Iris pigment epithelial cell (primary cell): Measurements from ENCODE around the gene NLGN1.

ENCODE experiments used
- DNase-seq: peaks from one replicate; pipeline ENCODE4 v3.0.0-alpha.2; 2011; ENCODE audit warnings: low read depth

NLGN1 gene

DNA sequence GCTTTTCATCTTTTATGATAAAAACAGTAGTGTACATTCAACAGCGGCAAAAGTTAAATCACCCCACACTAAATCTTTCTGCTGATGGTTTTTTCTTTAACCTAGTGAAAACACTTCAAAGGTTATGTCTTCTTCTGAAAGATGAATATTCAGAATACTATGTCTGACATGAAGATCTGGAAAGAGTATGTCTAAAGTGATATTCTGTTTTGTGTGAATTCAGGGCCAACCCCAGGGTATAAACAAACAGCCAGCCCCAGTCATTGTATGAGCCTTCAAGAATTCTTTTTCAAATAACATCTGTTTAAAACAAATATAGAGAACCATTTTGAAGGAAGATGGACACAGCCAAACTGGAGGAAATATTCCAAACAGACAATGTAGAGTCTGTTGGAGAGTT, 880.5 kb downstream of the NLGN1 start:
- no peak for DNase-seq

DNA sequence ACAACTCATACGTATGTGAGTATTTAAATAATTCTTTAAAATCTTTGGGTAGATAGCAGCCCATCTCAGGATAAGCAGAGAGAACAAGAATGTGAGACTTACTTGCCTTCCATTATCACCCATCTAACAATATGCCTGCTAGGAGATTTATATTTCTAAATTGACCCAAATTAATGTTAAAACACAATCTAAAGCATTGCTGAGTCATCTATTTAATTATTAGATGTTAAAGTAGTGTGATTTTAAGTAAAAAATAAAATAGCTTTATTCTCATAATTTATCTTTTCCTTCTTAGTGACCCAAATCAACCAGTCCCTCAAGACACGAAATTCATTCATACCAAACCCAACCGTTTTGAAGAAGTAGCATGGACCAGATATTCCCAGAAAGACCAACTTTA, 882.6 kb downstream of the NLGN1 start:
- DNase-seq, result no peak

DNA sequence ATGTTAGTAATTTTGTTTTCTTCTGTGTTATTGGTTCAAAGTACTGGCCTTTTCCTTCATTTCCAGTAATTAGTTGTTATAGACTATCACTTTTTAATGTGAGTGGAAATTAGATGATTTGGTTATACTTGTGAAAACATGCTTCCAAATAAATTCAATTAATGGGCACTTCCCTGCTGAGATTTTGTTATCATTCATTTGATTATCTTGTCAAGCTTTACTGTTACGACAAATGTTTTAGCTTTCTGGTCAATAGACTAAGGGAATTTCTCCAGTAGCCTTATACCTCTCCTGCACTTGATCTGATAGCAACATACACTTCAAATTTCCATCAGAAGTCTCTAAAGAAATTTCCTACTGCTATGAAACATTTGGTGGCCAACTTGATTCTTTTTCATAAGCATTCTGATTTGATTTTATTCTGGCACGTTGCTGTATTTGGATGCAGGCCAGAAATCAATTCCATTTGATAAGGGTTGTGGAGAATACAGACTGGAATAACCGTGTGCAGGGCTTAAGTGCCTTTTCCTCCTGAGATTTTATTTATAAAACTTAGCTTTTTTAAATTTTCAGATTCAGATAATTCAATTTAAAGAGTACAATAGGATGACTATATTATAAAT, 887.8 kb downstream of the NLGN1 start:
- no peak for DNase-seq

DNA sequence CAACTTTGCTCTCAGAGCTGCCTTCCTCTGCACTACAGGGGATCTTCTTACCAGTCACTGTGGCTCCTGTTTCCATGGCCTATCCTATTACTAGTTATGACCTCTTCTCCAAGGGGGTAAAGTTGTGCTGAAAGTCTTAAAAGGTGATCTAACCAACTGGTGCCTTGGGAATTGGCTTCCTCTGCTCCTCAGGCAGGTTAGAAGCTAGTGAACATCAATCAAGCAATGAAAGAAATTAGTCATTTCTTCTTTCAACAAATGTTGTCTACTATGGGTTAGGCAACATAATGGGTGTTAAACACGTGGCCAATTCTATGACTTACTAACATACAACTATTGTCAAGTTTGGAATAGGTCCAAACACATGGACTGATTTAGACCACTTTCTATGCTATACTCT, 890.2 kb downstream of the NLGN1 start:
- no peak for DNase-seq

DNA sequence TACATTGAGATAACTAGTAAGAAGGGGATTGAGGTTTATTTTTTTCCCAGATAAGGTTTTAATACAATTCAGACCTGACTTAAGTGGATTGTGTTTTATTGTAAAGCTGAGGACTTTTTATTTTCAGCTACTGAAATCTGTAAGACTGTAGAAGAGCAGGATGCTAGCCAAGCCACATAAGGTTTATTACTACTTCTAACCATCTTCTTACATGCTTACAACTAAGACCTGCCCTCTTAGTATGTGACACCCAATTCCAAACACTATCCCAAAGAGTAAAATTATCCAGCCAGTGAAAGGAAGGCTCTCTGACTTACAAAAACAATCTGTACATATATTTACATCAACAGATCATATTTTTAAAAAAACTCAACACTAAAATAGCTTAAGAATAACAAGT, 897.1 kb downstream of the NLGN1 start:
- no peak for DNase-seq

DNA sequence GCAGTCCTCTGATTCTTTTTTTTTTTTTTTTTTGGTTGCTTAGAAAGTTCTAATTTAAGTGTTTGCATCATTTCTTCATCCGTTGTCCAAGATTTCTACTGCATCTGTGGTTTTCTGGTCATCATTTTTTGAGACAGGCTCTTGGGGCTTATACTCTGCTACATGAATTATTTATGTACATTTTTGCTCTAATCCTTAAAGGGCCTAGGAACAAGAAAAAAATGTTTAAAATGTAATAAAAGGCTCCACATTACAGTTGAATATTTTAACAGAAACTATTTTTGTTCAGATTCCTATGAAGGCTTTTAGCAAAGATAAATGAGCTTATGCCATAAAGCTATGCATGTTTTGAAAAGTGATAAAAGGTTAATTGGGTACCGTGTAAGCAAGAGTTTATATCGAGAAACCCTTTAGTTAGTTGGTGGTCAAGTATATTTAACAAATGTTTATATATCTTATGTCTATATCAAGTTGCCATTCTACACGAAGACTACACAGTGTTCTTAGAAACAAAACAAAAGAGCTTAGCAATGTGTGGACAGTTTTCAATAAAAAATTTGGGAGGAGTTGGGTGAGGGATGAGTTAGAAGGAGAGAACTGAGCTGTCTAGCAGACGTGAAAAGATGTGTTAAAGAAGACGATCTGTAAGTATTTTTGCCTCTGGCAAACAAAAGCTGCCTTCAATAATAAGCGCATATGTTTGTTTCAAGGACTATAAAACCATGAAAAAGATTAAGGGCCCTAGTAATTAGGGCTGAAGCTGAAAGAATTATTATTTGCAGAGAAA, 898.0 kb downstream of the NLGN1 start:
- no peak for DNase-seq

DNA sequence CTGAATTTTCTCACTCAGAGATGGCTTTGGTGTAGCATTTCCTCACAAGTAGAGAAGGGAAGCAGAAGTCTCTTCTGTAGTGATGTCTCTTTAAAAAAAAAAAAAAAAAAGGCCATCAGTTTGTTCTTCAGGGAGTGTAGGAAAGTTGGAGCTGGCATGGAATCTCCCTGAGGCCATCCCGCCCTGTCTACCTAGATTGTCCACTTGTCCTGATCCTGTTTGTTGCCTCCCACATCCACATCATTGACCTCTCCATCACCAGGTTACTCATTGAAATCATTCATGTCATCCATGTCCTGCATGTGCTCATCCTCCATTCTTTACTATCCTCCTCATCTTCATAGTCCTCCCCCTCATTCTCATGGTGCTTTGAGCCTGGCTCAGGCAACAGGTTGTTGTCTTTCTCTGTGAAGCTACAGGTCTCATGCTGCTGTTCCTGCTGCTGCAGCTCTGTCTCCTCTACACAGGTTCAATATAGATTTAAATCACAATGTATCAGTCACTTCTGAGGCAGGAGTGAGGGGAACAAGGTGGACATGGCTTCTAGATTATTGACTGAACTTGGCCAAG, 905.3 kb downstream of the NLGN1 start:
- no peak for DNase-seq

DNA sequence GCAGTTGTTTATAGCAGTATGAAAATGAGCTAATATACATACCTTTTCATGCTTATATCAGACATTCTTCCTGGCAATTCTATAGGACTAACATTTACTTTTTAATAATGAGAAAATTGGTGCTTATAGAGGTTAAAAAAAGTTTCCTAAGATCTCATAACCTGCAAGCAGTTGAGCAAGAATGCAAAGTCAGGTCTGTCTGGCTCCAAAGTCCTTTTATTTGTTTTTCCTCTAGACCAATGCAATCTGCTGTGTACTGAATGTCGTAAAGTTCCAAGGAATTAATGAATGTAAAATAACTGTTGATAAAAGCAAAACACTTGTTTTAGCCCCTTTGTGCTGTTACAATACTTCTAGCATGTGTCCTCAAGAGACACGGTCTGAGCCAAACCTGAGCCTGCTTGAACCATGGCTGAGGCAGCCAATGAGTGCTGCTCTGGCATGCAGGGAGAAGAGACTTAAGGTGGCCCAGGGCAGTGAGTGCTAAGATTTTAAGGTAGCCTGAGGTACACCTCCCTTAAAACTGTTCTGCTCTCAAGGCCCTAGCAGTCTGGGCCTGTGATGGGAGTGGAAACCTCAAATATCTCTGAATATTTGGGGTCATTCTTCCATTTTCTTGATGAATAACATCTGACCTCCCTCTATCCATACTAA, 906.5 kb downstream of the NLGN1 start:
- no peak for DNase-seq

DNA sequence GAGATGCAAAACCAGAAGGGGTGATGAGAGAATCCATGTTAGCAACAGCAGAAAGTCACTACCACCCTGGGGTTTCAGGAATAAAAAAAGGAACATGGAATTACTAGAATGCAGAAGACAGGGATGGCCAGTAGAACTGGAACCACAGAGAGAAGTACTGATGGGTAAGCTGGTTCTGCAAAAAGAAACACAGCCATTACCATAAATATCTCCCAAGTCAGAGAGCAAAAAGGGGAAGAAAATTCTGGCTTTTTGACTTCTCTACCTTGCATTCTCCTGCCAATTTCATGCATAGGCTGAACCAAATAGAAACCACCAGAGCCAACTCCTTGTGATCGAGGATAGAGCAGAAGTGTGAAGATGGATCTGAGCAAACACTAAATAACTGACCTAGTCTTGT, 911.2 kb downstream of the NLGN1 start:
- no peak for DNase-seq

DNA sequence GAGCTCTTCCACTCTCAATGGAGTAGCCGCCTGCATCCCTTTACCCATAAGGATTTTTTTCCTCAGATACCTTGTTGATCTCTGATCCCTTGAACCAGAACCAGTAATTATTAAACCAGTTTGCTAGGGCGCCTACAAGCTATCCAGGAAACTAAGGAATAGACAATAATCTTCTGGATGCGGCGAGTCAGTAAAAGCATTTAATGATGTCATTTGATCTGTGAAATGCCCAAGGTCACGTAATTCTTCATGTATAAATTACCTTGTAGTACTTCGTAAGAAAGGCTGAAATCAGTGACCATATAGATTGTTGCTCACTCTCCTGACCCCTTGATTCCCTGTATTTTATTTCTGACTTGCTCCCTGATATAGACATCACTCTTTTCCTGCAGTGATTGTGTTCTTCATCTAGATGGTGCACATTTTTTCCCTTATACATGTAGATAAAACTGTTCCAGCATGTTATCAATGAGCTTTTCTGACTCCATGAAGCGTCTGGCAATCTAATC, 913.0 kb downstream of the NLGN1 start:
- DNase-seq, result no peak

DNA sequence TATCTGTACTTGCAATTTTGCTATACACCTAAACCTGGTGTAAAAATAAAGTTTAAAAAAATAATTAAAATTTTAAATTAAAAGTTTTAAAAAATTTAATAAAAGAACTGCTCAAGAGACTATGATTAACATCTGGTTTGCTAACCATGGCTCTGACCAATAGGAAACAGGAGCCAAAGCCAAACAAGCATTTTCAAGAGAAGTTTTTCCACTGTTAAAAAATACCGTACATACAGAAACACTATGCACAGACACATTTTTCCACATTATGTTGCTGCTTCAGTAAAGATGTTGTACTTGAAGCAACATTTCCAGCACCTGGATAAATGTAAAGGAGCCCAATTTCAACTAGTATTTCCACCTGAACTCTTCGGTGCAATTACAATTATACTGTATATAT, 917.7 kb downstream of the NLGN1 start:
- DNase-seq, result no peak

DNA sequence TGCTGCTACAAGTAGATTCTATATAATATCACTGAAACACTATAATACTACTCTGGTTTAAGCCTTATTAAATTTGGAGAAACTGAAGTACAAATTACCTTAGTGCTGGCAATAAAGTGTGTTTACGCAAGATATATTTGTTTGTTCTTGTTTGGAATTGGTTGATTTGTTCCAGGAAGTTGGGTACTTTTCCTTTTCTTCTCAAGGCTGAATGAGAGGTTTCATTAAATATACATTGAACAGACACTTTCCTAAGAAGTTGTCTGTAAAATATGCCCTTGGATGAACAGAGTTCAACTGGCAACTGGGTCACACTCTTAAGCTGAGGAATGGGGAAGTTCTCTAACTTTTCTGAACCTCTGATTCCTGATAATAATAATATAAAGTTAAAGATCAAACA, 919.5 kb downstream of the NLGN1 start:
- DNase-seq, result no peak

DNA sequence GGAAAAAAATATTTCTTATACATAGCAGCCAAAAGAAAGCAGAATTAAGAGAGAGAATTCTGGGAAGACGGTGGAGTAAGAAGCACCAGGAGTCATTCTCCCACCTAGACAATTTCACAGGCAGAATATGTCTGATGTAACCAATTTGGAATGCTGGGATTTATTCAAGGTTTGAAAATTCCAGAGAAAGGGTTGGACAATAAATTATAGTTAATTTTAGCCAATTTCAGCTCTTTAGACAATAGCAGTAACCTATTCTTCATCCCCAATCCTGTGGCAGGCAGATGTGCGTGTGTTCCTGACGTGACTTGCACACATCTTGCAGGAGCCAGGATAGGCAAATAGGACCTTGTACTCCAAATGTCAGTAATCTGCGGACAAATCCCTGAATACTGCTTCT, 920.6 kb downstream of the NLGN1 start:
- no peak for DNase-seq

DNA sequence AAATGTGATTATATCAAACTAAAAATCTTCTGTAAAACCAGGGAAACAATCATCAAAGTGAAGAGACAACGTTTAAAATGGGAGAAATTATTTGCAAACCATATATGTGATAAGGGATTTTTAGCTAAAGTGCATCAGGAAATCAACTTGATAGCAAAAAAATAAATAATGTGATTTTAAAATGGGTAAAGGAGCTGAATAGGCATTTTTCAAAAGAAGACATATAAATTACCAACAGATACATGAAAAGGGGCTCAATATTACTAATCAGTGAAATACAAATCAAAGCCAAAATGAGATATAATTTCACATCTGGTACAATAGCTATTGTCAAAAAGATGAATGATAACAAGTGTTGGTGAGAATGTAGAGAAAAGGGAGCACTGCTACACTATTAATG, 924.0 kb downstream of the NLGN1 start:
- DNase-seq, result no peak

DNA sequence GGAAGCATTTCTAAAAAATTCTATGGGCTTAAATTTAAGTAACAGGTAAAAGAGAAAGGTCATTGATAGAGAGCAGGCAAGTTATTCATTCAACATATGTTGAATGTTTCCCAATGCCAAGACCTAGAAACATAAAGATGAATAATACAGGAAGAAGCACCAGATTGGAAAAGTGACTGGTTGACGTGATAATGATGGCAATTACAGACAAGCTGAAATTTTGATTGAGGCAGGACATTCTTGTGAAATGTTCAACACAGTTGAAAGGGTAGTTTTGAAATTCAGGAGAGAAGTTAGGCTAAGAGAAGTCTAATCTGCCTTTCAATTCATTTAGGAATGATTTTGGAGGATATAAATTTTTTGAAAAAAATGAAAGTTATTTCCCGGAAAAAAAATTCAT, 925.2 kb downstream of the NLGN1 start:
- no peak for DNase-seq

DNA sequence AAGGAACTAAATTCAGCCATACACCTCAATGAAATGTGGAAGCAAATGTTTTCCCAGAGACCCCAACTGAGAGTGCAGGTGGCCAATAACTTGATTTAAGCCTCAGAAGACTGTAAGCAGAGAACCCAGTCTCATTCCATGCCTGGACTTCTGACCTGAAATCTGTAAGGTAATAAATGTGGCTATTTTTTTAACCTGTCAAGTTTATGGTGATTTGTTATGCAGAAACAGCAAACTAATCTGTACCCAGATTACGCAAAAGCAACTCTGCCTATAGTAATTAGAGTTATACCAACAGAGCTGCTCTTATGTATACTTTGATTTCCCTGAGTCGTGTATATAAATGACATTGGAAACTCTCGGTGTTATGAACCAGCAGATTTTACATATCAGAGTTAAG, 927.6 kb downstream of the NLGN1 start:
- no peak for DNase-seq

DNA sequence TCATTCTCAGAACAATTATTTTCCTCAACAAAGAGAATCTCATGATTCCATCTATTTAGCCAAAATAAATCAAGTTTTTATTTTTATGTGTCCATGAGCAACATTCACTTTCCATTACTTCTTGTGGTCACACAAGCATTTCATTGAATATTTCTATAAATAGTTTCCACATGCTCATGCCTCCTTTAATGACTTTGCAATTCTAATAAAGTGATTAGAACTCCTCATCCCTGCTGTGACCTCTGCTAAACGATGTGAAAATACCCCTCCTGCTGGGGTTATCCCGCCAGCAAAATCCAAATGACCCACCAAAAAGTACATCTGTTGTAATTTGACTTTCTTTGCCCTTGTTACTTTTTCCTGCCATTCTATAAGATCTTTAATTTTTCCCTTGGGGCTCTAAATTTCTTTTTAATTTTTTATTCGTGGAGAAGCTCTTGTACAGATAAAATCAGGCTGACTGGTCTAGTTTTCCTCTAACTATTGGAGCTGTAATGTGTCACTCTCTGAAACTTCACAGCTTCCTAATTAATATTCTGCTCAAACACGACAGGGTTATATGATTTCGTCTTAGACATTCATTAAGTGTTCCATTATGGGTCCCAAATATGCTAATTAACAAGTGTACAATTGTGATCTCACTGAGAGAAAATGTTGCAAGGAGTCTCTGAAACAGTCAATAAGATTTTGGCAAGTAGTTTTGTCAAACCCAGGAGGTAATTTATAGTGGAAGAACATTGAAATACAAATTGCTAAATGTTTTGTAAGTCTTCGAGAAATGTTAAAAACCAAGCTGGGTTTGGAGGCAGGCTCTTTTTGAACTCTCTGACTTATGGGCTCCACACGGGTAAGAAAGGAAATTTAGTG, 928.5 kb downstream of the NLGN1 start:
- peak; percentile 33 for DNase-seq

DNA sequence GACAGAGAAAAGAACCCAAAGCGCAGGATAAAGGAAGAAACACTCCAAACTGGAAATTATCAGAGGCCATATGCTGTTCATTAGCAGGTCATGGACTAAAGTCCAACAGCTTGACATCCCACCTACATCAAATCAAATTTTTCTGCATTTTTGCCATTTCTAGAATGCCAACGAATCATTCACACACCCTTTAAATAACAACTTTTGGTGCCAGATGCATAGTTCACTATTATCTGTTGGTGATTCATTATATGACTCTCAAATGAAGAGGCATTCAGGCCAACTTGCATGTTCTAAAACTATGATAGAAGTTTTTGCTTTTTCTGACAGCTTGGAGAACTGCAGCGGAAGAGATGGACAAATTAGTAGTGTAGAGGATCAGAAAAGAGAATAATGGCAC, 931.8 kb downstream of the NLGN1 start:
- DNase-seq, result peak; percentile 22

DNA sequence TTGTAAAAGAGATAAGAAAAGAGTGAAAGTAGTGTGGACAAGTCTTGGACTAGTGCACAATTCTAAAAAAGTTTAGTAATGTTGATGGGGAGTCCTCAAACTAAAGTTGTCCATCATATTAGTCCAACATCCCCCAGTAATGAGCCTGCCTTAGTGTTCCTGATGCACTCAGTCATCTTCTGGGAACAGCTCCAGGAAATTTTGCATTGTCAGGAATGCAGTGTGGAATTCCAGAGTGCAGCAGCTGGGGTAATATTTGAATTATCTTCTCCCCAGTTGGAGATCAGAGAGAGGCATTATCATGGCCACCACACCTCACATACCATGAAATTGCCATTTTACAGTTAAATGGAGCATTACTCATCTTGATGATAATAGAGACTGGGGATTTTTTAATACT, 932.8 kb downstream of the NLGN1 start:
- peak; percentile 57 for DNase-seq

DNA sequence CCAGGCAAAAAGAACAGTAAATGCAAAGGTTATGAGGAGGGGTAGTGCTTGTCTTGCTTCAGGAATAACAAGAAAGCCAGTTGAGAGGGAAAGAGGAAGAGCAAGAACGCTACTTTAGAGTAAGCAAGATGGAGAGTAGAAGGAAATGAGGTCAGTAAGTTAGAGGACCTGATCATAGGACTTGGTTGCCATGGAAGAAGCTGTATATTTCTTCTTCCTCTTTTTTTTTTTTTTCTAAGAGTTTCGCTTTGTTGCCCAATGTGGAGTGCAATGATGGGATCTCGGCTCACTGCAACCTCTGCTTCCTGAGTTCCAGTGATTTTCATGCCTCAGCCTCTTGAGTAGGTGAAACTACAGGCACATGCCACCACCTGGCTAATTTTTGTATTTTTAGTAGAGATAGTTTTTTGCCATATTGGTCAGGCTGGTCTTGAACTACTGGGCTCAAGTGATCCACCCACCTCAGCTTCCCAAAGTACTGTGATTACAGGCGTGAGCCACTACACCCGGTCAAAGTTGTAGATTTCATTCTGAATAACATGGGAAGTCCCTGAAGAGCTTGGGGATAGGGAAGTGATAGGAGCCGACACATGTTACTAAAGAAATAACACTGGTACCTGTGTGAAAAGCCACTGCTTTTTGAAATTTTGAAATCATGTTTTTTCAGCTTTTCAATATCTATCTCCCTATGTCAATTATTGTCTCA, 933.7 kb downstream of the NLGN1 start:
- DNase-seq, result no peak

DNA sequence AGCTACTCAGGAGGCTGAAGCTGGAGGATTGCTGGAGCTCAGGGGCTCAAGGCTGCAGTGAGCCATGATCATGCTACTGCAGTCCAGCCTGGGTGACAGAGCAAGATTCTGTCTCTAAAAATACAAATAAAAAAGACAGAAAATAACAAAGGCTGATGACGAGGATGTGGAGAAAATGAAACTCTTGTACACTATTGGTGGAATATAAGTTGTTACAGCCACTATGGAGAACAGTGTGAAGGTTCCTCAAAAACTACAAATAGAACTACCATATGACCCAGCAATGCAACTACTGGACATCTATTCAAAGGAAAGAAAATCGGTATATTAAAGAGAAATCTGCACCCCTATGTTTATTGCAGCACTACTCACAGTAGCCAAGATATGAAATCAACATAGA, 934.8 kb downstream of the NLGN1 start:
- no peak for DNase-seq
